Ureter (tissue), 1 donor: ENCODE measurements around the gene EMP2. TPM values are rescaled to one million over a fixed set of nuclear protein-coding genes. Genes with fewer than 3 reads are reported as not detected.
A peak's percentile ranks its signal among the peaks of the same experiment; 100 is the strongest.
"Not testable (repeated sequence)": the region's sequence is repeated elsewhere in the genome, so short reads cannot be mapped to it uniquely, and the experiment has no call there.

Source experiments
- DNase-seq: peaks from one replicate; pipeline ENCODE4 v3.0.0-alpha.2; 2020; ENCODE audit warnings: low spot score
- total RNA-seq: library from RNA; stranded (reverse); gene quantifications from one replicate; pipeline ENCODE4 v1.2.4, GENCODE V29; 2023
- donor health status: DM: yes; HTN: yes; CAD: no.

Gene EMP2
- total RNA-seq, 1 donor from 2014 or later = 174 TPM

- DNase-seq = peak; percentile 59
These were observed 1.7 kb downstream of the EMP2 start for GRCh38 chr16:10578474-10579316.

- DNase-seq = no peak
These were observed 2.8 kb downstream of the EMP2 start for GRCh38 chr16:10577305-10578202.

GRCh38 chr16:10576390-10577304, 3.8 kb downstream of the EMP2 start:
- no peak for DNase-seq

- no peak for DNase-seq
These were observed 4.8 kb downstream of the EMP2 start for GRCh38 chr16:10575506-10576130.

- no peak for DNase-seq
These were observed 7.8 kb downstream of the EMP2 start for GRCh38 chr16:10572611-10573010.

GRCh38 chr16:10571354-10571753, 9.0 kb downstream of the EMP2 start:
- DNase-seq = no peak

- DNase-seq = no peak
These were observed 10.8 kb downstream of the EMP2 start for GRCh38 chr16:10569621-10570020.

GRCh38 chr16:10566613-10567012, 13.8 kb downstream of the EMP2 start:
- no peak for DNase-seq

GRCh38 chr16:10565167-10565566, 15.2 kb downstream of the EMP2 start:
- no peak for DNase-seq

GRCh38 chr16:10564591-10564990, 15.8 kb downstream of the EMP2 start:
- DNase-seq = no peak

GRCh38 chr16:10562361-10562899, 18.0 kb downstream of the EMP2 start:
- DNase-seq = no peak

- no peak for DNase-seq
These were observed 19.0 kb downstream of the EMP2 start for GRCh38 chr16:10561425-10561824.

GRCh38 chr16:10561001-10561400, 19.4 kb downstream of the EMP2 start:
- no peak for DNase-seq

- not testable (repeated sequence) for DNase-seq
These were observed 20.6 kb downstream of the EMP2 start for GRCh38 chr16:10559792-10560191.

GRCh38 chr16:10558746-10559641, 21.4 kb downstream of the EMP2 start:
- peak; percentile 57 for DNase-seq

- DNase-seq = no peak
These were observed 22.1 kb downstream of the EMP2 start for GRCh38 chr16:10558305-10558704.

GRCh38 chr16:10557750-10558149, 22.6 kb downstream of the EMP2 start:
- no peak for DNase-seq

- DNase-seq = no peak
These were observed 24.2 kb downstream of the EMP2 start for GRCh38 chr16:10556236-10556635.

GRCh38 chr16:10554569-10554968, 25.8 kb downstream of the EMP2 start:
- DNase-seq = no peak

- no peak for DNase-seq
These were observed 27.4 kb downstream of the EMP2 start for GRCh38 chr16:10552998-10553491.
